Loucy (cell line): ENCODE results near the gene SLC15A5.

Source experiments
- EZH2phosphoT487 ChIP-seq: fragments of 200-600 bp; IDR thresholded peaks from 2 replicates; pipeline ENCODE4 v1.6.1; 2018; ENCODE audit warnings: antibody characterized with exemption, mild to moderate bottlenecking, moderate library complexity, borderline replicate concordance
- TF ChIP-seq, protein P1 (sequence below): fragments of 200-600 bp; sonication (generic); conservative IDR thresholded peaks from 2 replicates; pipeline ENCODE4 v1.5.1; 2014; ENCODE audit warnings: mild to moderate bottlenecking, antibody characterized with exemption, low read length

DNA sequence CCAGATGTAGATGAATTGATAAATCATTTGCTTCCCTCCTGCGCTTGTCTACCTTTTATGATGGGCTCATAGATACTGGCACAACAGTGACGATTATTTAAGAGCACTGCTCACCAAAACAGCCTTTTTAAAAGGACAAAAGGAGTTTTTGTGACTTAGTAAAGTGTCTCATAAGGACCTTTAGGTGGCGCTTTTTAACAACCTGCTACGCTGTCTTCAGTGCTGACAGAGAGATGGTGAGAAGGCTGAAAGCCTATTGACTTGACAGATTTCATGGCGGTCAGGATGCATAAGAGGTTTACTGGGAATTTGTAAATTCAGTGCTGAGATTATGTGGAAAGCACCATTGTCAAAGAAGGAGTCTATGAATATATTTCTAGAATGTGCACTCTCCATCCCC lies 87.6 kb downstream of the SLC15A5 start:
- TF ChIP-seq, protein P1, sequence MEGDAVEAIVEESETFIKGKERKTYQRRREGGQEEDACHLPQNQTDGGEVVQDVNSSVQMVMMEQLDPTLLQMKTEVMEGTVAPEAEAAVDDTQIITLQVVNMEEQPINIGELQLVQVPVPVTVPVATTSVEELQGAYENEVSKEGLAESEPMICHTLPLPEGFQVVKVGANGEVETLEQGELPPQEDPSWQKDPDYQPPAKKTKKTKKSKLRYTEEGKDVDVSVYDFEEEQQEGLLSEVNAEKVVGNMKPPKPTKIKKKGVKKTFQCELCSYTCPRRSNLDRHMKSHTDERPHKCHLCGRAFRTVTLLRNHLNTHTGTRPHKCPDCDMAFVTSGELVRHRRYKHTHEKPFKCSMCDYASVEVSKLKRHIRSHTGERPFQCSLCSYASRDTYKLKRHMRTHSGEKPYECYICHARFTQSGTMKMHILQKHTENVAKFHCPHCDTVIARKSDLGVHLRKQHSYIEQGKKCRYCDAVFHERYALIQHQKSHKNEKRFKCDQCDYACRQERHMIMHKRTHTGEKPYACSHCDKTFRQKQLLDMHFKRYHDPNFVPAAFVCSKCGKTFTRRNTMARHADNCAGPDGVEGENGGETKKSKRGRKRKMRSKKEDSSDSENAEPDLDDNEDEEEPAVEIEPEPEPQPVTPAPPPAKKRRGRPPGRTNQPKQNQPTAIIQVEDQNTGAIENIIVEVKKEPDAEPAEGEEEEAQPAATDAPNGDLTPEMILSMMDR: peak; percentile 43
- no peak for TF ChIP-seq EZH2phosphoT487
